MCF 10A (cell line): ENCODE results near the gene TSPAN3. TPM values are rescaled to one million over a fixed set of nuclear protein-coding genes. Genes with fewer than 3 reads are reported as not detected.
A peak's percentile ranks its signal among the peaks of the same experiment; 100 is the strongest.

Experiments used
- BruUV-seq: library from RNA; stranded (reverse); fragments of 400-500 nt; replicated peaks from 2 replicates; lab custom pipeline; 2021; lab: Mats Ljungman, UMichigan
- CTCF ChIA-PET: fragments of 300-600 bp; sonication (Branson Sonifier 250); formaldehyde crosslinking; extraction: SDS; loops from one replicate; lab custom pipeline; 2021; ENCODE audit warnings: antibody characterized with exemption, inconsistent platforms; lab: Yijun Ruan, JAX
- POLR2A ChIA-PET: fragments of 300-600, 350-650 bp; sonication (Branson Sonifier 250); formaldehyde crosslinking; extraction: SDS; loops from one replicate; lab custom pipeline; 2020; ENCODE audit warnings: antibody characterized with exemption, inconsistent platforms; lab: Yijun Ruan, JAX
- DNase-seq: peaks from one replicate; pipeline ENCODE4 v3.0.0-alpha.2; 2018; ENCODE audit not compliant: unreplicated experiment
- H3K27ac Mint-ChIP-seq: one replicate; pipeline ENCODE4 v1.8.0; 2022; ENCODE audit warnings: mild to moderate bottlenecking, low read depth, mixed read lengths; ENCODE audit not compliant: unreplicated experiment
- H3K27me3 Mint-ChIP-seq: one replicate; pipeline ENCODE4 v1.8.0; 2022; ENCODE audit warnings: mixed read lengths; ENCODE audit not compliant: insufficient read depth, unreplicated experiment
- H3K36me3 Mint-ChIP-seq: one replicate; pipeline ENCODE4 v1.8.0; 2022; ENCODE audit warnings: mild to moderate bottlenecking, moderate library complexity, mixed read lengths; ENCODE audit not compliant: insufficient read depth, unreplicated experiment
- H3K4me1 Mint-ChIP-seq: one replicate; pipeline ENCODE4 v1.8.0; 2022; ENCODE audit warnings: mixed read lengths; ENCODE audit not compliant: insufficient read depth, unreplicated experiment
- H3K4me3 Mint-ChIP-seq: one replicate; pipeline ENCODE4 v1.8.0; 2022; ENCODE audit warnings: mild to moderate bottlenecking, moderate library complexity, mixed read lengths; ENCODE audit not compliant: unreplicated experiment
- H3K9me3 Mint-ChIP-seq: one replicate; pipeline ENCODE4 v1.8.0; 2022; ENCODE audit warnings: mixed read lengths; ENCODE audit not compliant: unreplicated experiment
- intact Hi-C: fragments of 100-400 bp; cut with micrococcal nuclease; formaldehyde crosslinking; loops from 2 replicates; pipeline ENCODE4 v1.14.1; 2022
- total RNA-seq: library from RNA; stranded (reverse); gene quantifications from 2 replicates; pipeline ENCODE4 v1.2.3, GENCODE V29; 2022
- TF ChIP-seq, protein P1 (sequence below): fragments of 200-600 bp; IDR thresholded peaks from one replicate; pipeline ENCODE4 v1.8.0; 2022; ENCODE audit warnings: antibody characterized with exemption, mild to moderate bottlenecking; ENCODE audit not compliant: unreplicated experiment

TSPAN3 gene
- total RNA-seq, 1 experiment from 2014 or later: 96.6 TPM

DNA sequence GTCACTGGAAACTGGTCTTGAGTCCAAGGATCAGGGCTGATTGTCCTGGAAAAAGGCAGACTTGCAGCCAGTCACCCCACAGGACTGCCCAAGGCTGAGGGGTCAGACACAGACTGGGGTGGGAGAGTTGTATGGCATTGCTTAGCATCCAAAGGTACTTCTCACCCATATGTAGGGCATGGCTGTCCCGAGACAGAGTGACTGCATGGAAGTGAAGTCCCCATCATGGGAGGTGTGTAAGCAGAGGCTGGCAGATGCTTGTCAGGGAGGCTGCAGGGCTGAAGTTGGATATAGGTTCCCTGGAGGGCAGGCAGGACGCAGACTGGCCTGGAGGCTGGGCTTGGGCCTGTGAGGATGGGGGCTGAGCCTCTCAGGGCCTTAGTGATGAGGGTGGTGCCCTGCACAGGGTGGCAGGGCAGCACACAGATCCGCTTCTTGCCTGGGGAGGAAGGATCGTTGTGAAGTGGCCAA is 44.9 kb downstream of the TSPAN3 start:
- CTCF ChIA-PET: interaction anchor here (0.6 to 3.0 kb wide), 3 partner anchors 8 to 106 kb away, joined by 5 to 18 read pairs (median 5); no protein-coding TSS in a partner anchor
- H3K36me3 Mint-ChIP-seq: no peaks in the 10 kb centered on the region
- TF ChIP-seq, protein P1, sequence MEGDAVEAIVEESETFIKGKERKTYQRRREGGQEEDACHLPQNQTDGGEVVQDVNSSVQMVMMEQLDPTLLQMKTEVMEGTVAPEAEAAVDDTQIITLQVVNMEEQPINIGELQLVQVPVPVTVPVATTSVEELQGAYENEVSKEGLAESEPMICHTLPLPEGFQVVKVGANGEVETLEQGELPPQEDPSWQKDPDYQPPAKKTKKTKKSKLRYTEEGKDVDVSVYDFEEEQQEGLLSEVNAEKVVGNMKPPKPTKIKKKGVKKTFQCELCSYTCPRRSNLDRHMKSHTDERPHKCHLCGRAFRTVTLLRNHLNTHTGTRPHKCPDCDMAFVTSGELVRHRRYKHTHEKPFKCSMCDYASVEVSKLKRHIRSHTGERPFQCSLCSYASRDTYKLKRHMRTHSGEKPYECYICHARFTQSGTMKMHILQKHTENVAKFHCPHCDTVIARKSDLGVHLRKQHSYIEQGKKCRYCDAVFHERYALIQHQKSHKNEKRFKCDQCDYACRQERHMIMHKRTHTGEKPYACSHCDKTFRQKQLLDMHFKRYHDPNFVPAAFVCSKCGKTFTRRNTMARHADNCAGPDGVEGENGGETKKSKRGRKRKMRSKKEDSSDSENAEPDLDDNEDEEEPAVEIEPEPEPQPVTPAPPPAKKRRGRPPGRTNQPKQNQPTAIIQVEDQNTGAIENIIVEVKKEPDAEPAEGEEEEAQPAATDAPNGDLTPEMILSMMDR: no peak
- intact Hi-C loops: loop anchor here (10.0 kb wide), 1 partner anchor 121 kb away; the partner anchor contains the start of gene SCAPER
- no peak for DNase-seq
- H3K27ac Mint-ChIP-seq: no peak overlapping the region
- peaks cover 9% of the 10 kb centered on the region for H3K4me1 Mint-ChIP-seq
- no peak overlapping the region for H3K4me3 Mint-ChIP-seq
- POLR2A ChIA-PET: interaction anchor here (0.7 kb wide), 1 partner anchor 222 kb away, joined by 3 read pairs; no protein-coding TSS in a partner anchor
- BruUV-seq: no TSS peak
- H3K27me3 Mint-ChIP-seq: no peaks in the 10 kb centered on the region
- H3K9me3 Mint-ChIP-seq: no peaks in the 10 kb centered on the region

DNA sequence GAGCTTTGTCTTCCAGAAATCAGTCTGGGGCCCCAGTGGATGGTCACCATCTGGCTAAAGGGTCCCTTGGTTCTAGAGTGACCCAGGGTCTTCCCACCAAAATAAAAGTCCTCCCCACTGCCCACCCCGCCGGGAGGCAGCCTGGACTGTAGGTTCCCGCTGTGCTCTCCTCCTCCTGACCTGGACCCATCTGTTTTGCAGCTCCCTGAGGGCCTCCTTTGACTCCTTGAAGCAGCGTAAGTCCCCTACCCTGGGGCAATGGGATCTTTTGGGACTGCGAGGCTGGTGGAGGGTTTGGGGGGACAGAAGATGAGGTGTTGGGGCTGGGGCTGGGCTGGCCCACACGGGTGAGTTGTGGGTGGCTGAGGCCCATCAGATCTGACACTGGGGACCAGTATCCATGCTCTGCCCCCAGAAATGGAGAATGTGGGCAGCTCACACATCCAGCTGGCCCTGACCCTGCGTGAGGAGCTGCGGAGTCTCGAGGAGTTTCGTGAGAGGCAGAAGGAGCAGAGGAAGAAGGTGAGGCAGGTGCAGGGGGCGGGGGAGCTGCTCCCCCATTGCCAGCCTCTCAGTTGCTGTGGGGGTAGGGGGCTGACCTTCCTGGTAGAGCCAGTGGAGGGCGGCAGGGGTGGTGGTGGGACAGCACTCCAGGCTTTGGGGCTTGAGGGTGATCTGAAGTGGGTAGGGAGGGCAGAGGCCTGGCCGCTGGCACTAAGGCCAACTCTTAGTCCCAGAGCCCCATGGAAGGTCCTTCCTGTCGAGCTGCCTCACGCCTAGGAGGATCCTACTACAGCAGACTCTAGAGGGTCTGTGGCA is 45.6 kb downstream of the TSPAN3 start:
- ChIA-PET POLR2A (no interaction called here), CTCF (interaction anchor here (0.6 to 3.0 kb wide), 6 partner anchors 9 to 910 kb away, joined by 3 to 18 read pairs (median 5); no protein-coding TSS in a partner anchor)
- no peak for DNase-seq
- BruUV-seq: no TSS peak
- Mint-ChIP-seq H3K4me1 (peaks cover 9% of the 10 kb centered on the region), H3K4me3 (no peak overlapping the region), H3K27me3 (no peaks in the 10 kb centered on the region), H3K9me3 (no peaks in the 10 kb centered on the region), H3K36me3 (no peaks in the 10 kb centered on the region), H3K27ac (no peak overlapping the region)
- TF ChIP-seq, protein P1: no peak
- intact Hi-C loops: loop anchor here (10.0 kb wide), 1 partner anchor 120 kb away; the partner anchor contains the start of gene SCAPER

DNA sequence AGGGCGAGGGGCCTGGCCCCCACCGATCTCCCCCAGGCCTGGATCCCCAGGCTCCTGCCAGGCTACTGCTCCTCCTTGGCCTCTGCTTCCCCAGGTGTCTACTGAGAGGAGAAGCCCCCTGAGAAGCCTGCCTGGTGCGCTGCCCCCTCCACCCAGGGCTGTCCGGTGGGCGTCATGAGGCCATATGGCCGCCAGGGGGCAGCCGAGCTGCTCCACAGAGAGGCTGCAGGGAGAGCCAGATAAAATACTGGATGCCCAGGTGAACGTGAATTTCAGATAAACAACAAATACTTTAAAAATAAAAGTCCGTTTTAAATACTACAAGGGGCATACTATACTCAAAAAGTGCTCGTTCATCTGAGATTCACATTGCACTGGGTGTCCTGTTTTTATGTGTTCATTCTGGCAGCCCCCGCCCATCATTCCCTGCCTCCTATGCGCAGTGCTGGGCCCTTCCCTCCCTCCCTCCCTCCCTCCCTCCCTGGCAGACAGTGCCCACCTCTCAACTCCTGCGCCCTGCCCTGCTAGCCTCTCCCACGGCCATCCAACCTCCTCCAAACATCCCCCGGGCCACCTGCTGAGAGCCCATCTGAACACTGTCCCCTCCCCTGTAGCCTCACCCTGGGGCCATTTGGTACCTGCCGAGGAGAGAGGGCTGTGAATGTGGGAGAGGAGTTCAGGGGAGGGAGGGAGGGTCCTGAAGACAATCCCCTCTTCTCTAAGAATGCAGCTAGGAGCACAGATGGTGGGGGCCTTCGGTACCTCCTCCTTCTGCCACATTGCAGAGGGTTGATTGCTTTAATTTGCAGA is 46.4 kb downstream of the TSPAN3 start:
- BruUV-seq: no TSS peak
- CTCF ChIA-PET: interaction anchor here (0.6 to 3.0 kb wide), 11 partner anchors 7 to 911 kb away, joined by 3 to 18 read pairs (median 5); no protein-coding TSS in a partner anchor
- intact Hi-C loops: loop anchor here (1.0 to 10.0 kb wide), 4 partner anchors 93 to 519 kb away; partner anchors contain the start of gene SCAPER

More for the DNA sequence above, 46.4 kb downstream of the TSPAN3 start:
- Mint-ChIP-seq H3K4me1 (peaks cover 9% of the 10 kb centered on the region), H3K27me3 (no peaks in the 10 kb centered on the region), H3K4me3 (no peak overlapping the region), H3K36me3 (no peaks in the 10 kb centered on the region), H3K9me3 (no peaks in the 10 kb centered on the region), H3K27ac (no peak overlapping the region)
- POLR2A ChIA-PET: interaction anchor here (0.7 kb wide), 1 partner anchor 114 kb away, joined by 3 read pairs; no protein-coding TSS in a partner anchor
- TF ChIP-seq, protein P1: peak; percentile 97
- peak; percentile 53 for DNase-seq
